ENCODE results near the gene MSRB3.

Gene MSRB3

DNA sequence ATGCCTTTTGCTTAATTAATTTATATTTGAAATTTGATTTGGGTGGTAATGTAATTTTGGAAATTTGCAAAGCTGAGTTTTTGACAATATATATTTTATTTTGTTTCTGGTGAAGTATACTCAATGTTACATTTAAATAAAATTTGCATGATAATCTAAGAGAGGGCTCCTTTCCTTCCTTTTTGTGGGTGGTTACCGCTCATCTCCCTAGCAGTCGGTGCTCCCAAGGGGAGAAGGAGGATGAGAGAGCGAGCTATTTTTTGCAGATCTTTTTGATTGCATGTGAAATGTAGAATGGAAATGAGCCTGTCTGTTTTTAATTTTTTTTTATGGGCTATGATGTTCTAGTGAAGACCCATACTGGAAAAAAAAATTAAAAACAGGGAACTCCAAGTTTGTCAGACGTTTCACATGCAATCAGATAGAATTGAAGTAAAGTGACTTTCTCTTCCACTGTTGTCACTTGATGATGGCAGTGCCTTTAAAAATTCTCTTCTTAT is 39.8 kb downstream of the MSRB3 start:
- Mint-ChIP-seq H3K4me3 (no peak overlapping the region), H3K27me3 (peaks cover 34% of the 10 kb centered on the region), H3K9me3 (no peaks in the 10 kb centered on the region), H3K4me1 (no peaks in the 10 kb centered on the region), H3K27ac (ENCODE audit: low read depth) (no peak overlapping the region), H3K36me3 (ENCODE audit: insufficient read depth) (no peaks in the 10 kb centered on the region)
- ATAC-seq (replicated peaks; ENCODE audit: extremely low read depth, poor library complexity, severe bottlenecking) (no peak), DNase-seq (ENCODE audit: low spot score in 2 of 2) (no peak)

DNA sequence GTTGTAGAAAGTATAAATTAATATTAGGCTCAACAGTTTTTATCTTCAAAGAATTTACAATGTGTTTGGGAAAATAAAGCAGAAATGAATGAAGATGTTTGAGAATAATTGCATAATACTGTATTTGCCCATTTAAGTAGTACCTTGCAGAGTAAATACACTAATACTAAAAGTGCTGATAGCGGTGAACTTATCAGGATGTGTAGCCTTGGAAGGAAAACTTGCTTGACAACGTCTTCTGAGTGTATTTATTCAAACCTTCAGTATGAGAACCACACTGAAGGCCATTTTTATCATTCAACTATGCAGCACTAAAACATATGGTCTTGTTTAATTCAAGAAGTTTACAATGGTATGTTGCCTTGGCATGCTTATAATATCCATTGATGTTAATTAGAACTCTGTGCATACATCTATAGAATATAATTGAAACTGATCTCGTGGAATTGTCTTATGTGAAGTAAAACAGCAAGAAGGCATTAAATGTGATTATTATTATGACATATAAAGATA is 41.3 kb downstream of the MSRB3 start:
- no peaks in the 10 kb centered on the region for H3K9me3 Mint-ChIP-seq
- DNase-seq (ENCODE audit: low spot score in 2 of 2) (no peak), ATAC-seq (replicated peaks; ENCODE audit: extremely low read depth, poor library complexity, severe bottlenecking) (no peak)
- peaks cover 35% of the 10 kb centered on the region for H3K27me3 Mint-ChIP-seq
- no peaks in the 10 kb centered on the region for H3K36me3 Mint-ChIP-seq (ENCODE audit: insufficient read depth)
- H3K4me3 Mint-ChIP-seq = no peak overlapping the region
- no peak overlapping the region for H3K27ac Mint-ChIP-seq (ENCODE audit: low read depth)
- no peaks in the 10 kb centered on the region for H3K4me1 Mint-ChIP-seq

DNA sequence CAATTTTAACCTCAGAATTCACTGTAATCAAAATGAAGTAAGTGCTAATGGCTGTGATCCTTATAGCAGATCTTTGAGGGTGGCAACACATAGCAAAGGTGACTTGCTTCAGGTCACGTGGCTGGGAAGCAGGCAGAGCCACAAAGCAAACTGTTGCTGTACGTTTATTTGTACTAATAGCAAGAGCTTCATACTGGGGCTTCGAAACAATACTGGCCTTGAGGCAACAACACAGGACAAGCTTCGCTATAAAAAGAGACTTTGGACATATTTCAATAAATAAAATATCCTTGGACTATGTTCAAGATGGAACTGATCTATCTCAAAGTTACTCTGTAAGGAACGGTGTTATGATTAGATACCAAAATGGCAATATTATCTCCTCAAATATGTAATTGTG is 44.6 kb downstream of the MSRB3 start:
- Mint-ChIP-seq H3K4me3 (no peak overlapping the region), H3K36me3 (ENCODE audit: insufficient read depth) (no peaks in the 10 kb centered on the region), H3K27ac (ENCODE audit: low read depth) (no peak overlapping the region), H3K9me3 (no peaks in the 10 kb centered on the region), H3K27me3 (peaks cover 23% of the 10 kb centered on the region), H3K4me1 (no peaks in the 10 kb centered on the region)
- ATAC-seq (replicated peaks; ENCODE audit: extremely low read depth, poor library complexity, severe bottlenecking) (no peak), DNase-seq (ENCODE audit: low spot score in 2 of 2) (no peak)

DNA sequence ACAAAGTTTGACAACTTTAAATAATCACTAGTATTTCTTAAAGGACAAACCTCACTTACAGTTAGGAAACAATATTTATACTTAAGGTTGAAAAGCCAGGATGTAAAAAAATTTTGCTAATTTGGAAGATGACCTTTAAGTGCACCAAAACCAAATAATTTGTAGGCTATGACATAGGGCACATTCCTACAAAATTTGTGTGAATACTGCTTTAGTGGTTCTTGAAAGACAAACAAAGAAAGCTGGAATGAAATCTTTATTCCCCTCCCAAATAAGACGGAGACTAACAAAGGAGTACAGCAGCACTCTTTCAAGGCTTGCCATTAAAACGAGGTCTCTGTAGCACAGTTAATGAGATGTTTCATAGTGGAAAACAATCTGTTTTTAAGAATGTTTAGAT is 45.6 kb downstream of the MSRB3 start:
- H3K36me3 Mint-ChIP-seq (ENCODE audit: insufficient read depth) = no peaks in the 10 kb centered on the region
- H3K4me1 Mint-ChIP-seq = no peaks in the 10 kb centered on the region
- peaks cover 18% of the 10 kb centered on the region for H3K27me3 Mint-ChIP-seq
- H3K4me3 Mint-ChIP-seq = no peak overlapping the region
- ATAC-seq (replicated peaks; ENCODE audit: extremely low read depth, poor library complexity, severe bottlenecking) (no peak), DNase-seq (ENCODE audit: low spot score in 2 of 2) (no peak)
- no peaks in the 10 kb centered on the region for H3K9me3 Mint-ChIP-seq
- no peak overlapping the region for H3K27ac Mint-ChIP-seq (ENCODE audit: low read depth)

DNA sequence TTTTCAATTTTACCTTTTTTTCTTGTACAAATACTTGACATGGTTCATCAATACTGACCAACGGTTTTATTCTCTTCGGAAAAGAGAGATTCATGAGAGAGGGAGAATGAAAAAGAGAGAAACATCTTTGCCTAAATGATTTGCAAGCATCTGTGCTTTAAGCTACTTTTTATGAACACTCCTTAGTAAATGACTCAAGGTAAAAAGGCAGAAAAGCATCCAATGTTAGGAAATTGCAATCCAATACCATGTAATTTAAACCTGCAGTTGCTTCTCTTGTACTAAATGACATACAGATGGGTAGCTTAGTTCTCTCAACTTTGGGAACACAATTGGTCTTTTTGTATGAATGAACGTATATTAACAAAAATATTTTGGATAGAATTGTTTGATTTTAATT is 46.1 kb downstream of the MSRB3 start:
- no peaks in the 10 kb centered on the region for H3K9me3 Mint-ChIP-seq

DNA sequence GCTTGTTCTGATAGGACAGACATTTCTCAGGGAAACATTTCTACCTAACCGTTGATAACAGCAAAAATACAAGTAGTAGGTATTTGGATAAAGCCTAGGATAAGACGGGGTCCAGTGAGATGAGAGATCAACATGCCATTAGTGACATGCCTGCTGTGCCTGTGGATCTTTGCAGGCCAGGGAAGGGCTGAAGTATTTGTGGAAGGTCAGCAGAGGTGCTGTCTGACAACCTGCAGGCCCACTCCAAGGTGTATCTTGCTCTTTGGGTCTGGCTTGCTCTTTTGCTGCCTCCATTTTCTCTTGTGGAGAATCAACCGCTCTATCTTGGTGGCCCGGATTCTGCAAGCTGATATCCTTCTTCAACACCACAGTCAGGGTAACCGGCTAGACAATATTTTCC is 46.7 kb downstream of the MSRB3 start:
- peaks cover 14% of the 10 kb centered on the region for H3K27me3 Mint-ChIP-seq
- ATAC-seq (replicated peaks; ENCODE audit: extremely low read depth, poor library complexity, severe bottlenecking) = no peak
- no peak for DNase-seq (ENCODE audit: low spot score in 2 of 2)
- no peaks in the 10 kb centered on the region for H3K4me1 Mint-ChIP-seq
- no peaks in the 10 kb centered on the region for H3K36me3 Mint-ChIP-seq (ENCODE audit: insufficient read depth)
- H3K4me3 Mint-ChIP-seq = no peak overlapping the region
- no peaks in the 10 kb centered on the region for H3K9me3 Mint-ChIP-seq
- H3K27ac Mint-ChIP-seq (ENCODE audit: low read depth) = no peak overlapping the region

More for the DNA sequence above, 46.1 kb downstream of the MSRB3 start:
- H3K36me3 Mint-ChIP-seq (ENCODE audit: insufficient read depth) = no peaks in the 10 kb centered on the region
- ATAC-seq (replicated peaks; ENCODE audit: extremely low read depth, poor library complexity, severe bottlenecking) = no peak
- H3K27ac Mint-ChIP-seq (ENCODE audit: low read depth) = no peak overlapping the region
- H3K27me3 Mint-ChIP-seq = peaks cover 14% of the 10 kb centered on the region
- no peaks in the 10 kb centered on the region for H3K4me1 Mint-ChIP-seq
- no peak overlapping the region for H3K4me3 Mint-ChIP-seq
- no peak for DNase-seq (ENCODE audit: low spot score in 2 of 2)

DNA sequence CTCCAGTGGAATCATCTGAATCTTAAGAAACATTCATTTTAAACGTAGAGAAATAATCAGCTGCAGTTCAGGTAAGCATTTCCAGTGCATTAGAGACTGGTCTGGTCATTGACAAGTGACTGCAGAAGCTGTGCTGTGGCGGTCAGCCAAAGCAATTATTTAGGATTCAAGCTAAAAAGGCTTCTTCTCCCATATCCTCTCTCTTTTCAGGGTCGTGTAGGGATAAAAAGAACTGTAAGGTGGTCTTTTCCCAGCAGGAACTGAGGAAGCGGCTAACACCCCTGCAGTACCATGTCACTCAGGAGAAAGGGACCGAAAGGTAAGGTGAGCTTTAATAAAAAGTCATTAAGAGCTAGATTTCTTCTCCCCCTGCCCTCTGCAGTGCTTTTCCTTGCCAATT is 48.1 kb downstream of the MSRB3 start:
- H3K36me3 Mint-ChIP-seq (ENCODE audit: insufficient read depth) = no peaks in the 10 kb centered on the region
- peaks cover 14% of the 10 kb centered on the region for H3K27me3 Mint-ChIP-seq
- no peak for DNase-seq (ENCODE audit: low spot score in 2 of 2)
- H3K27ac Mint-ChIP-seq (ENCODE audit: low read depth) = no peak overlapping the region
- no peak overlapping the region for H3K4me3 Mint-ChIP-seq
- no peak for ATAC-seq (replicated peaks; ENCODE audit: extremely low read depth, poor library complexity, severe bottlenecking)
- no peaks in the 10 kb centered on the region for H3K4me1 Mint-ChIP-seq
- no peaks in the 10 kb centered on the region for H3K9me3 Mint-ChIP-seq

DNA sequence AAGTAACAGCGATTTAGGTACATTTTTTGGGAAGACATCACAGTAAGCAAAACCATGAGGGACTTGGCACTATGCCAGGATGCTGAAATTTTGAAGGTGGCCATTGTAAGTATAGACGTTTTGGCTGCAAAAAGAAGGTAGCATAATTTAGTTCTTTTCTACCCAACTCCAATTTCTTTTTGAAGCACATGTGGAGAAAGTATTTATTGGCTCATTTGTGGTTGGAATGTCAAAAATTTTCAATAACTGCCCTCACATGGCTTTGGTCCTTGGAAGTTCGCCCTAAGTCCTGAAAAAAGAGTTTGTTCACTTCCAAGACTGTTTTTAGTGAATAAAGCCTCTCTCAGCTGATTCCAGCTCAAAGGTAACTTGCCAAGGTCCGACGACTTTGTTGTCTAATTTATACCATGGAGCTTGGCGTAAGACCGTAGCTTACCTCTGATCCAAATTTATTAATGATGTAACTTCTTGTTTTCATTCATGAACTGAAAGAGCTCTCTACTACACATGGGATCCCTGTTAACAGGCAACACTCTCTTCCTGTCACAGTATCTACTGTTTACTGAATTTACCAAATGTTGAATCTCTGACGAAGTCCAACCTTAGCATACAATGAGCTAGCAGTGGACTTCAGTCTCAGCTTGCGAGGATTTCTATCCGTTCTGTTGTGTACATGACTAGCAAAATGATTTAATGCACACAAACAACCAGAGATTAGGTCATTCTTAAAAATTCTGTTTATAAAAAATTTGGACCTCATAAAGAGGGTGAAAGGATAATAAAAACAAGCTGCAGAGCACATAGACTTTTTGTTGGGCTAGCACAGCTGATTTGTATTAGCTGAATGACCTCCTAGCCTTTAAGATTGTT is 49.0 kb downstream of the MSRB3 start:
- peaks cover 9% of the 10 kb centered on the region for H3K27me3 Mint-ChIP-seq
- no peaks in the 10 kb centered on the region for H3K4me1 Mint-ChIP-seq
- ATAC-seq (replicated peaks; ENCODE audit: extremely low read depth, poor library complexity, severe bottlenecking) (no peak), DNase-seq (ENCODE audit: low spot score in 2 of 2) (no peak)
- no peak overlapping the region for H3K4me3 Mint-ChIP-seq
- H3K36me3 Mint-ChIP-seq (ENCODE audit: insufficient read depth) = no peaks in the 10 kb centered on the region
- no peak overlapping the region for H3K27ac Mint-ChIP-seq (ENCODE audit: low read depth)
- no peaks in the 10 kb centered on the region for H3K9me3 Mint-ChIP-seq

DNA sequence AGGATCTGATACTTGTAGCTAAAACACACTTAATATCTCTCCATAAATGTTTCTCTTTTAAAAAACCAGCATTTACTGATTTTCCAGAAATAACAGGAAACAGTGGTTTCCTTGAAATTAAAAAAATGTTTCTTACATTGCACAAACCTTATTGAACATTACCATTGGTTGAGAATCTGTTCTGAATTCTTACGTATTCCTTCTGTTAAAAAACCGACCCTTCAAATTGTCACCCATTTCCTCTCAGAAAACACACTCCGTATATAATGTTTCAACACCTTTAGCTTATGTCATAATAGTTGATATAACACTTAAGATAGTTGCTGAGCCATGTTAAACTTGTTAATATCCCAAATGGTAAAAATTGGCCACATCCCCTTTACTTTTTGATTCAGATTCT is 51.2 kb downstream of the MSRB3 start:
- H3K9me3 Mint-ChIP-seq = no peaks in the 10 kb centered on the region
- H3K27me3 Mint-ChIP-seq = peaks cover 14% of the 10 kb centered on the region
- H3K36me3 Mint-ChIP-seq (ENCODE audit: insufficient read depth) = no peaks in the 10 kb centered on the region
- no peak for ATAC-seq (replicated peaks; ENCODE audit: extremely low read depth, poor library complexity, severe bottlenecking)
- no peak overlapping the region for H3K4me3 Mint-ChIP-seq
- DNase-seq (ENCODE audit: low spot score in 2 of 2) = no peak
- H3K27ac Mint-ChIP-seq (ENCODE audit: low read depth) = no peak overlapping the region
- H3K4me1 Mint-ChIP-seq = no peaks in the 10 kb centered on the region

DNA sequence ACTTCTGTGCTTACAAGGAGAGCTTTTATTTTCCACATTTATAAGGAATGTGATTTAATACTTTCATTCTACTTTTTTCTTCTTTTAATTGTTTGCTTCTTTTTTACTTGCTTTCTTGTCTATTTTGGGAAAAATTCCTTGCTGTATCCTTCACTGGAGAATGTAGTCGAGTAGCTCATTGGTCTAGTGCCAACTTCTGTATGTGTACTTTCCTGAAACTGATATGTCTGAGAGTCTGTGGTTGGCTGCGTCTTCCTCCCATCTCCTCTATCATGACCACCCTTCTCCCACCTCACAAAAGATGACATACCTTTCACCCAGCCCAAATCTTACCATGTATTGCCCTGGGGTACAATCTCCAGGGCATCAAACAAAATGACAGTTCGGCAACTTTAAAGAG is 51.8 kb downstream of the MSRB3 start:
- Mint-ChIP-seq H3K36me3 (ENCODE audit: insufficient read depth) (no peaks in the 10 kb centered on the region), H3K9me3 (no peaks in the 10 kb centered on the region), H3K27me3 (peaks cover 16% of the 10 kb centered on the region), H3K27ac (ENCODE audit: low read depth) (no peak overlapping the region), H3K4me1 (no peaks in the 10 kb centered on the region), H3K4me3 (no peak overlapping the region)
- no peak for ATAC-seq (replicated peaks; ENCODE audit: extremely low read depth, poor library complexity, severe bottlenecking)
- no peak for DNase-seq (ENCODE audit: low spot score in 2 of 2)

DNA sequence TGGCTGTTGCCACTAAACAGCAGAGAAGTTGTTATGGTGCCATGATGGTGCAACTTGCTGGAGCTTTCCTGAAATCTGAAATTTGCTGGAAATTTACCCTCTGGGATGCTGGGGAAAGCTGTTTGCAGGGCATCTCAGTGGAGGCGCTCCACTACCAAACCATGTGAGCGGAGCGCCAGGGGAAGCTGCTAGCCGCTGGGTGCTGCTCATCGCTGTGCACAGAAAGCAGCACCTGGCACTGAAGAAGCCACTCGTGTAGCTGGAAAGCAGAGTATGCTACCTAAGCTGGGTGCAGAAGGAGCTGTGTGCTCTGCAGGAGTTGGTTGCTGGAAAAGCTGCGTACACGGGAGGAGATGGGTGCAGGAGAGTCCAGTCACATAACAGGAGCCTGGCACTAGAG is 53.0 kb downstream of the MSRB3 start:
- no peaks in the 10 kb centered on the region for H3K4me1 Mint-ChIP-seq
- no peaks in the 10 kb centered on the region for H3K9me3 Mint-ChIP-seq
- H3K27me3 Mint-ChIP-seq = peaks cover 24% of the 10 kb centered on the region
- no peak overlapping the region for H3K27ac Mint-ChIP-seq (ENCODE audit: low read depth)
- H3K36me3 Mint-ChIP-seq (ENCODE audit: insufficient read depth) = no peaks in the 10 kb centered on the region
- H3K4me3 Mint-ChIP-seq = no peak overlapping the region
- ATAC-seq (replicated peaks; ENCODE audit: extremely low read depth, poor library complexity, severe bottlenecking) (no peak), DNase-seq (ENCODE audit: low spot score in 2 of 2) (no peak)

DNA sequence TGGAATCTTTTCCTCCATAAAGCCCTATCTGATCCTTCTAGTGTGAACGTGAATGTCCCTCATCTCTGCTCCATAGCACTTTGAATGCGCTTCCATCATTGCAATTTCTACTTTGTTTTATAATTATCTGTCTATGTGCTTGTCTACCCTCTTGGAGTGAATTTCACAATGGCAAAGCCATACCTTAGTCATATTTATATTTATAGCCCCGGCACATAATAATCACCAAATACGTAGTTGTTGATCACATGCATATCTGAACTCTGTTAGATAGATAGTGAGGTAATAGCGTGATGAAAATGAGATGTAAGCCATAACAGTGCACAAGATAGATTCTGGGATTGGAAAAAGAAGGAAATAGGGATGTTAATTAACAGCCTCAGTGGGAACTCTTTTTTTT is 55.2 kb downstream of the MSRB3 start:
- no peaks in the 10 kb centered on the region for H3K9me3 Mint-ChIP-seq
- H3K36me3 Mint-ChIP-seq (ENCODE audit: insufficient read depth) = no peaks in the 10 kb centered on the region
- no peak overlapping the region for H3K27ac Mint-ChIP-seq (ENCODE audit: low read depth)

DNA sequence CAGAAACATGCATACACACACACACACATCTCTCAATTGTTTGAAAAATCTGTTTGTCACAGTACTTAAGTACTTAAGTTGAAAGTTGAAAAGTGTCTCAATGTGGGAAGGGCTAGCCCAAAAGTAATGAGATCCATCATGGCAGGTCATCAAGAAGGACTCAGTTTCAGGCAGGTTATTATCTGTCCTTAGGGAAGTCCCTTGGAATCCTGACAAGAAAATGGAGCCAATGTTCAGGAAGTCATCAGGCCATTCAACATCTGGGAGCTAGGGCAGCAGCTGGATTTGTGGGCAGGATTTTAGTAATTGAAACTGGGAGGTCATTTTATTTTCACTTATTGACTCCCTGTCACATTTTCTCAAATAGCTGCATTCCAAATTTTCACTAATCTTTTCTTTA is 56.0 kb downstream of the MSRB3 start:
- no peaks in the 10 kb centered on the region for H3K4me1 Mint-ChIP-seq
- H3K9me3 Mint-ChIP-seq = no peaks in the 10 kb centered on the region
- ATAC-seq (replicated peaks; ENCODE audit: extremely low read depth, poor library complexity, severe bottlenecking) = no peak
- H3K36me3 Mint-ChIP-seq (ENCODE audit: insufficient read depth) = no peaks in the 10 kb centered on the region
- no peak overlapping the region for H3K27ac Mint-ChIP-seq (ENCODE audit: low read depth)
- no peak overlapping the region for H3K4me3 Mint-ChIP-seq
- no peak for DNase-seq (ENCODE audit: low spot score in 2 of 2)
- peaks cover 24% of the 10 kb centered on the region for H3K27me3 Mint-ChIP-seq

More for the DNA sequence above, 55.2 kb downstream of the MSRB3 start:
- ATAC-seq (replicated peaks; ENCODE audit: extremely low read depth, poor library complexity, severe bottlenecking) (no peak), DNase-seq (ENCODE audit: low spot score in 2 of 2) (no peak)
- Mint-ChIP-seq H3K4me3 (no peak overlapping the region), H3K4me1 (no peaks in the 10 kb centered on the region), H3K27me3 (peaks cover 24% of the 10 kb centered on the region)
